Embryonic facial prominence (tissue), 1 donor: ENCODE measurements around the gene PPP3CA.
"Not testable (repeated sequence)": the region's sequence is repeated elsewhere in the genome, so short reads cannot be mapped to it uniquely, and the experiment has no call there.

Experiments used
- DNase-seq: peaks from one replicate; pipeline ENCODE4 v3.0.0-alpha.2; 2016; ENCODE audit errors: extremely low spot score

The PPP3CA gene

GRCh38 chr4:101211146-101211553 lies 136.2 kb downstream of the PPP3CA start:
- DNase-seq = no peak

- DNase-seq = no peak
Observed at GRCh38 chr4:101210331-101210730, 137.0 kb downstream of the PPP3CA start.

GRCh38 chr4:101208171-101208570 lies 139.2 kb downstream of the PPP3CA start:
- DNase-seq = no peak

- DNase-seq = no peak
Observed at GRCh38 chr4:101205916-101206315, 141.4 kb downstream of the PPP3CA start.

- no peak for DNase-seq
Observed at GRCh38 chr4:101201421-101201820, 145.9 kb downstream of the PPP3CA start.

- DNase-seq = no peak
Observed at GRCh38 chr4:101200561-101200960, 146.8 kb downstream of the PPP3CA start.

GRCh38 chr4:101199507-101200285 lies 147.6 kb downstream of the PPP3CA start:
- DNase-seq = no peak

- DNase-seq = no peak
Observed at GRCh38 chr4:101198682-101199339, 148.5 kb downstream of the PPP3CA start.

GRCh38 chr4:101197350-101197749 lies 150.0 kb downstream of the PPP3CA start:
- DNase-seq = no peak

GRCh38 chr4:101192244-101192643 lies 155.1 kb downstream of the PPP3CA start:
- no peak for DNase-seq

GRCh38 chr4:101191302-101192098 lies 155.8 kb downstream of the PPP3CA start:
- no peak for DNase-seq

- DNase-seq = no peak
Observed at GRCh38 chr4:101190751-101191150, 156.6 kb downstream of the PPP3CA start.

- DNase-seq = no peak
Observed at GRCh38 chr4:101188906-101189305, 158.4 kb downstream of the PPP3CA start.

- DNase-seq = no peak
Observed at GRCh38 chr4:101187841-101188240, 159.5 kb downstream of the PPP3CA start.

GRCh38 chr4:101186567-101187184 lies 160.7 kb downstream of the PPP3CA start:
- DNase-seq = no peak

- no peak for DNase-seq
Observed at GRCh38 chr4:101184668-101185067, 162.7 kb downstream of the PPP3CA start.

- no peak for DNase-seq
Observed at GRCh38 chr4:101183666-101184373, 163.5 kb downstream of the PPP3CA start.

- DNase-seq = no peak
Observed at GRCh38 chr4:101183221-101183620, 164.1 kb downstream of the PPP3CA start.

- DNase-seq = not testable (repeated sequence)
Observed at GRCh38 chr4:101182688-101183087, 164.6 kb downstream of the PPP3CA start.

- no peak for DNase-seq
Observed at GRCh38 chr4:101178731-101179130, 168.6 kb downstream of the PPP3CA start.

- DNase-seq = no peak
Observed at GRCh38 chr4:101177154-101177553, 170.2 kb downstream of the PPP3CA start.
